Measurements from ENCODE around the gene VSTM2L.

The VSTM2L gene

GRCh38 chr20:37929683-37930014, 26.7 kb downstream of the VSTM2L start:
- TF ChIP-seq, protein P1, sequence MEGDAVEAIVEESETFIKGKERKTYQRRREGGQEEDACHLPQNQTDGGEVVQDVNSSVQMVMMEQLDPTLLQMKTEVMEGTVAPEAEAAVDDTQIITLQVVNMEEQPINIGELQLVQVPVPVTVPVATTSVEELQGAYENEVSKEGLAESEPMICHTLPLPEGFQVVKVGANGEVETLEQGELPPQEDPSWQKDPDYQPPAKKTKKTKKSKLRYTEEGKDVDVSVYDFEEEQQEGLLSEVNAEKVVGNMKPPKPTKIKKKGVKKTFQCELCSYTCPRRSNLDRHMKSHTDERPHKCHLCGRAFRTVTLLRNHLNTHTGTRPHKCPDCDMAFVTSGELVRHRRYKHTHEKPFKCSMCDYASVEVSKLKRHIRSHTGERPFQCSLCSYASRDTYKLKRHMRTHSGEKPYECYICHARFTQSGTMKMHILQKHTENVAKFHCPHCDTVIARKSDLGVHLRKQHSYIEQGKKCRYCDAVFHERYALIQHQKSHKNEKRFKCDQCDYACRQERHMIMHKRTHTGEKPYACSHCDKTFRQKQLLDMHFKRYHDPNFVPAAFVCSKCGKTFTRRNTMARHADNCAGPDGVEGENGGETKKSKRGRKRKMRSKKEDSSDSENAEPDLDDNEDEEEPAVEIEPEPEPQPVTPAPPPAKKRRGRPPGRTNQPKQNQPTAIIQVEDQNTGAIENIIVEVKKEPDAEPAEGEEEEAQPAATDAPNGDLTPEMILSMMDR (IDR thresholded peaks at IDR 0.05; ENCODE audit: borderline replicate concordance, insufficient read depth, low read depth, low read length) = no peak
- no peak overlapping the region for H3K4me3 ChIP-seq (ENCODE audit: low read depth, low read length)

DNA sequence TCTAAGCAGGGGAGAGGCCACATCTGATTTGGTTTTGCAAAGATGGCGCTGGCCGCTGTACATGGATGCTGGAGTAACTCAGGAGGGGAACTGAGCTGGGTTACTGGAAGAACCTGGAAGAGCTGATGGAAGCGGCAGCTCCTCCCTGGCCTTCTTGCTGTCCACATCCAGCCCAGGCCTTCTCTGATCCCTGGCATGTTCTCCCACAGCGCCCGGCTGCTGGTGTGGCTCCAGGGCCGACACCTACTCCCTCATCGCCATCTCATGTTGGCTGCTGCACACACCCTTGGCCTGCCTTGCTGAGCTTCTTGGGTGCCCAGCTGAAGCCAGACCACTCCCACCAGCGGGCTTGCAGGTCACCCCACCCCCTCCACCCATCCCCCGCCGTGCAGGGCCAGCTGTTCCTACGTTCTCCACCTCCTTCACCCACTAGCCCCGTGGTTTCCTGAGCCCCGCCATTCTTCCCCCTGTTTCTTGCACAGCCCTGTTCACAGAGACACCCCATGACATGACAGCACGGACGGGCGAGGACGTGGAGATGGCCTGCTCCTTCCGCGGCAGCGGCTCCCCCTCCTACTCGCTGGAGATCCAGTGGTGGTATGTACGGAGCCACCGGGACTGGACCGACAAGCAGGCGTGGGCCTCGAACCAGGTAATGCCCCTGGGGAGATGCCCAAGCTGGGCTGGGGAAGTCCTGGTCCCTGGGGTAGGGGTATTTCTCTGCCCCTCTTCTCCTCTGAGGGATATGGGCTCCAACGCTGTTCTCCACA, 28.4 kb downstream of the VSTM2L start:
- no peak overlapping the region for H3K4me3 ChIP-seq (ENCODE audit: low read depth, low read length)
- TF ChIP-seq, protein P1 (IDR thresholded peaks at IDR 0.05; ENCODE audit: borderline replicate concordance, insufficient read depth, low read depth, low read length) = no peak

DNA sequence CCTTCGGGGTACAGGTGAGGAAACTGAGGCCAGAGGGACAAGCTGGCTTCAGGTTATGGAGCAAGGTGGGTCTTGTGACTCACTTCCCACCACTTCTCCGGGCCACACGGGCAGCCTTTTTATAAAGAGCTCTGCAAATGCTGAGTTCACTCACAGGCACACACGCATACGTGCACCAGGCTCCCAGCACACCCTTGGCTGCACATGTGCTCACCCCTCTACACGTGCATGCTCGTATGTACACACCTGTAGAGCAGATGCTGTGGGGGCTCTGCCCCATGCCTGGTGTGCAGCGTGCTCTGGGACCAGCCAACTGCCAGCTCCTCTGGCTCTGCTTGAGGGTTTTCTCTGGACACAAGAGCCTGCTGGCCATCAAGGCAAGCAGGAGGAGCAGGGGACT, 29.1 kb downstream of the VSTM2L start:
- TF ChIP-seq, protein P1 (IDR thresholded peaks at IDR 0.05; ENCODE audit: borderline replicate concordance, insufficient read depth, low read depth, low read length) = no peak

DNA sequence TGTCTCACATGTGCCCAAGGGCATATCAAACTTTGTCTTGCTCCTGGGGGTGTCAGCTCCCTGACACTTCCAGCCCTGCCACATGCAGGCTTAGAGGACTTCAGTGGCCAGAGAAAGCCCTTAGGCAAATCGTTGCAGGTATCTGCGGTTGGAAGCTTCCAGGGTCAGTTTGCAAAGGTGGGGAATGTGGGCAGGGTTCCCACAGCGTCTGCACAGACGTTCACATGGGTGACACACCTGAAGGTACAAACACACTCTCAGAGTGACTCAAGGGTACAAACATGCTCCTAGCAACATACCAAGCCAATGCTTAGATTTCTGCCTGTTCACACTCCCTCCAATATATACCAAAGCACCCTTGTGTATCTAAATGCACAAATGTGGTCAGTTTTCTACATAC, 30.0 kb downstream of the VSTM2L start:
- TF ChIP-seq, protein P1 (IDR thresholded peaks at IDR 0.05; ENCODE audit: borderline replicate concordance, insufficient read depth, low read depth, low read length) = no peak
- no peak overlapping the region for H3K4me3 ChIP-seq (ENCODE audit: low read depth, low read length)

More for the DNA sequence above, 29.1 kb downstream of the VSTM2L start:
- H3K4me3 ChIP-seq (ENCODE audit: low read depth, low read length) = no peak overlapping the region

- TF ChIP-seq, protein P1 (IDR thresholded peaks at IDR 0.05; ENCODE audit: borderline replicate concordance, insufficient read depth, low read depth, low read length) = no peak
- H3K4me3 ChIP-seq (ENCODE audit: low read depth, low read length) = no peak overlapping the region
Observed at GRCh38 chr20:37933786-37934633, 31.1 kb downstream of the VSTM2L start.

- H3K4me3 ChIP-seq (ENCODE audit: low read depth, low read length) = no peak overlapping the region
- TF ChIP-seq, protein P1 (IDR thresholded peaks at IDR 0.05; ENCODE audit: borderline replicate concordance, insufficient read depth, low read depth, low read length) = no peak
Observed at GRCh38 chr20:37934634-37935375, 31.9 kb downstream of the VSTM2L start.
